ES-I3 (cell line): Measurements from ENCODE around the gene CDK17.
"Not testable (repeated sequence)": the region's sequence is repeated elsewhere in the genome, so short reads cannot be mapped to it uniquely, and the experiment has no call there.

Source experiments
- H3K36me3 ChIP-seq: 2 replicates; pipeline ENCODE4 v1.6.1; 2013; ENCODE audit warnings: mild to moderate bottlenecking, low read length, control low read depth, moderate library complexity; ENCODE audit not compliant: insufficient read depth
- H3K4me1 ChIP-seq: 2 replicates; pipeline ENCODE4 v1.6.1; 2013; ENCODE audit warnings: mild to moderate bottlenecking, control low read depth, low read length; ENCODE audit not compliant: insufficient read depth
- H3K9ac ChIP-seq: 2 replicates; pipeline ENCODE4 v1.6.1; 2013; ENCODE audit warnings: low read depth, mild to moderate bottlenecking, low read length, moderate library complexity
- H3K9me3 ChIP-seq: 2 replicates; pipeline ENCODE4 v1.6.1; 2013; ENCODE audit warnings: mild to moderate bottlenecking, low read length, moderate library complexity; ENCODE audit not compliant: control insufficient read depth, insufficient read depth

Gene CDK17

GRCh38 chr12:96344124-96344695 lies 56.0 kb downstream of the CDK17 start:
- H3K9ac ChIP-seq = no peak overlapping the region
- H3K4me1 ChIP-seq = no peaks in the 10 kb centered on the region
- no peaks in the 10 kb centered on the region for H3K36me3 ChIP-seq
- H3K9me3 ChIP-seq = peaks cover 14% of the 10 kb centered on the region

- no peak overlapping the region for H3K9ac ChIP-seq
- H3K36me3 ChIP-seq = no peaks in the 10 kb centered on the region
- H3K4me1 ChIP-seq = no peaks in the 10 kb centered on the region
- H3K9me3 ChIP-seq = peaks cover 14% of the 10 kb centered on the region
These were observed 56.8 kb downstream of the CDK17 start for GRCh38 chr12:96343347-96343954.

GRCh38 chr12:96339666-96340065 lies 60.6 kb downstream of the CDK17 start:
- not testable (repeated sequence) for H3K36me3 ChIP-seq, H3K9ac ChIP-seq
- H3K9me3 ChIP-seq = peaks cover 19% of the 10 kb centered on the region

GRCh38 chr12:96338852-96339471 lies 61.3 kb downstream of the CDK17 start:
- Histone ChIP-seq H3K36me3 (no peaks in the 10 kb centered on the region), H3K9me3 (peaks cover 13% of the 10 kb centered on the region), H3K9ac (no peak overlapping the region)

More at GRCh38 chr12:96339666-96340065, 60.6 kb downstream of the CDK17 start:
- H3K4me1 ChIP-seq = not testable (repeated sequence)

GRCh38 chr12:96337953-96338352 lies 62.3 kb downstream of the CDK17 start:
- no peak overlapping the region for H3K9ac ChIP-seq
- H3K9me3 ChIP-seq = peaks cover 7% of the 10 kb centered on the region; the same call in 1 of the 2 replicates
- H3K4me1 ChIP-seq = no peaks in the 10 kb centered on the region
- H3K36me3 ChIP-seq = no peaks in the 10 kb centered on the region

More at GRCh38 chr12:96338852-96339471, 61.3 kb downstream of the CDK17 start:
- H3K4me1 ChIP-seq = no peaks in the 10 kb centered on the region

- no peaks in the 10 kb centered on the region for H3K36me3 ChIP-seq
- no peak overlapping the region for H3K9ac ChIP-seq
- peaks cover 7% of the 10 kb centered on the region; the same call in 1 of the 2 replicates for H3K9me3 ChIP-seq
- no peaks in the 10 kb centered on the region for H3K4me1 ChIP-seq
These were observed 63.8 kb downstream of the CDK17 start for GRCh38 chr12:96336489-96336888.

- Histone ChIP-seq H3K9me3 (peaks cover 7% of the 10 kb centered on the region; the same call in 1 of the 2 replicates), H3K9ac (no peak overlapping the region), H3K36me3 (no peaks in the 10 kb centered on the region), H3K4me1 (no peaks in the 10 kb centered on the region)
These were observed 65.0 kb downstream of the CDK17 start for GRCh38 chr12:96335270-96335669.

GRCh38 chr12:96334502-96334901 lies 65.7 kb downstream of the CDK17 start:
- Histone ChIP-seq H3K9me3 (peaks cover 7% of the 10 kb centered on the region; the same call in 1 of the 2 replicates), H3K36me3 (no peaks in the 10 kb centered on the region)

GRCh38 chr12:96329545-96329944 lies 70.7 kb downstream of the CDK17 start:
- Histone ChIP-seq H3K4me1 (no peaks in the 10 kb centered on the region), H3K9me3 (no peaks in the 10 kb centered on the region), H3K9ac (no peak overlapping the region), H3K36me3 (no peaks in the 10 kb centered on the region)

More at GRCh38 chr12:96334502-96334901, 65.7 kb downstream of the CDK17 start:
- no peaks in the 10 kb centered on the region for H3K4me1 ChIP-seq
- no peak overlapping the region for H3K9ac ChIP-seq

GRCh38 chr12:96329018-96329417 lies 71.2 kb downstream of the CDK17 start:
- Histone ChIP-seq H3K36me3 (no peaks in the 10 kb centered on the region), H3K9ac (no peak overlapping the region), H3K4me1 (no peaks in the 10 kb centered on the region), H3K9me3 (no peaks in the 10 kb centered on the region)

- H3K9ac ChIP-seq = no peak overlapping the region
- no peaks in the 10 kb centered on the region for H3K4me1 ChIP-seq
- H3K9me3 ChIP-seq = no peaks in the 10 kb centered on the region
- H3K36me3 ChIP-seq = no peaks in the 10 kb centered on the region
These were observed 72.3 kb downstream of the CDK17 start for GRCh38 chr12:96327889-96328288.

- Histone ChIP-seq H3K4me1 (no peaks in the 10 kb centered on the region), H3K9me3 (no peaks in the 10 kb centered on the region), H3K9ac (no peak overlapping the region), H3K36me3 (no peaks in the 10 kb centered on the region)
These were observed 72.9 kb downstream of the CDK17 start for GRCh38 chr12:96327346-96327745.

- Histone ChIP-seq H3K4me1 (no peaks in the 10 kb centered on the region), H3K9ac (no peak overlapping the region), H3K9me3 (no peaks in the 10 kb centered on the region), H3K36me3 (no peaks in the 10 kb centered on the region)
These were observed 73.5 kb downstream of the CDK17 start for GRCh38 chr12:96326628-96327227.

GRCh38 chr12:96323906-96324305 lies 76.3 kb downstream of the CDK17 start:
- H3K9me3 ChIP-seq = no peaks in the 10 kb centered on the region
- H3K4me1 ChIP-seq = no peaks in the 10 kb centered on the region
- H3K9ac ChIP-seq = no peak overlapping the region
- H3K36me3 ChIP-seq = no peaks in the 10 kb centered on the region

GRCh38 chr12:96322720-96323119 lies 77.5 kb downstream of the CDK17 start:
- Histone ChIP-seq H3K9ac (no peak overlapping the region), H3K4me1 (no peaks in the 10 kb centered on the region), H3K9me3 (no peaks in the 10 kb centered on the region), H3K36me3 (no peaks in the 10 kb centered on the region)
